IMR-90 (cell line): ENCODE results near the gene DOCK7. TPM values are rescaled to one million over a fixed set of nuclear protein-coding genes. Genes with fewer than 3 reads are reported as not detected.

ENCODE experiments used
- ATAC-seq: fragments of 200-7000 bp; cut with Tn5 transposase; 2 replicates; pipeline ENCODE4 v1.9.1; 2020; ENCODE audit warnings: low read depth, mild to moderate bottlenecking, moderate library complexity
- BruUV-seq: library from RNA; stranded (reverse); fragments of 400-500 nt; replicated peaks from 2 replicates; lab custom pipeline; 2021; lab: Mats Ljungman, UMichigan
- CTCF ChIA-PET: fragments of 300-600 bp; formaldehyde crosslinking; extraction: SDS; loops from one replicate; lab custom pipeline; 2021; ENCODE audit warnings: antibody characterized with exemption; lab: Yijun Ruan, JAX
- POLR2A ChIA-PET: fragments of 300-600 bp; sonication (Branson Sonifier 250); formaldehyde crosslinking; loops from one replicate; lab custom pipeline; 2022; ENCODE audit warnings: antibody characterized with exemption; ENCODE audit not compliant: unreplicated experiment; lab: Charles Lee
- DNase-seq: peaks from one replicate; pipeline ENCODE4 v3.0.0; 2013
- H2AFZ ChIP-seq: replicated peaks from 2 replicates; pipeline ENCODE3; 2013; ENCODE audit warnings: low read length, mild to moderate bottlenecking; ENCODE audit not compliant: poor library complexity
- H2AK5ac ChIP-seq: 2 replicates; pipeline ENCODE4 v1.6.1; 2013; ENCODE audit warnings: low read depth, low read length, inconsistent platforms
- H2AK9ac ChIP-seq: replicated peaks from 2 replicates; pipeline ENCODE3; 2013; ENCODE audit warnings: mild to moderate bottlenecking, low read depth, low read length, moderate library complexity; ENCODE audit not compliant: poor library complexity
- H2BK120ac ChIP-seq: 2 replicates; pipeline ENCODE4 v1.6.1; 2013; ENCODE audit warnings: low read depth, low read length, inconsistent platforms
- H2BK15ac ChIP-seq: 3 replicates; pipeline ENCODE4 v1.6.1; 2013; ENCODE audit warnings: low read depth, low read length, inconsistent platforms
- H2BK20ac ChIP-seq: 2 replicates; pipeline ENCODE4 v1.6.1; 2013; ENCODE audit warnings: low read depth, mild to moderate bottlenecking, inconsistent platforms, low read length, moderate library complexity
- H2BK5ac ChIP-seq: 2 replicates; pipeline ENCODE4 v1.6.1; 2013; ENCODE audit warnings: mild to moderate bottlenecking, low read depth, low read length, inconsistent platforms; ENCODE audit not compliant: poor library complexity, severe bottlenecking
- H3K14ac ChIP-seq: replicated peaks from 2 replicates; pipeline ENCODE4 v1.6.1; 2013; ENCODE audit warnings: low read depth, low read length, inconsistent platforms
- H3K18ac ChIP-seq: 2 replicates; pipeline ENCODE4 v1.6.1; 2013; ENCODE audit warnings: low read depth, low read length, control low read depth
- H3K23ac ChIP-seq: 2 replicates; pipeline ENCODE4 v1.6.1; 2013; ENCODE audit warnings: low read depth, low read length, inconsistent platforms
- H3K27ac ChIP-seq: 2 replicates; pipeline ENCODE4 v1.5.1; 2013; ENCODE audit warnings: mild to moderate bottlenecking, control low read depth, low read length; ENCODE audit not compliant: insufficient read depth
- H3K27me3 ChIP-seq: 2 replicates; pipeline ENCODE4 v1.6.1; 2013; ENCODE audit warnings: low read length; ENCODE audit not compliant: control insufficient read depth, insufficient read depth
- H3K36me3 ChIP-seq: 2 replicates; pipeline ENCODE4 v1.6.1; 2013; ENCODE audit warnings: low read length, mixed read lengths; ENCODE audit not compliant: control insufficient read depth, insufficient read depth
- H3K4ac ChIP-seq: 2 replicates; pipeline ENCODE4 v1.6.1; 2013; ENCODE audit warnings: low read depth, low read length, inconsistent platforms
- H3K4me1 ChIP-seq: 2 replicates; pipeline ENCODE4 v1.6.1; 2013; ENCODE audit warnings: low read length, mixed read lengths; ENCODE audit not compliant: control insufficient read depth, insufficient read depth
- H3K4me2 ChIP-seq: 2 replicates; pipeline ENCODE4 v1.6.1; 2013; ENCODE audit warnings: low read depth, mild to moderate bottlenecking, control low read depth, low read length, moderate library complexity
- H3K4me3 ChIP-seq: 2 replicates; pipeline ENCODE4 v1.5.1; 2013; ENCODE audit warnings: low read depth, mild to moderate bottlenecking, control low read depth, low read length, moderate library complexity; ENCODE audit not compliant: insufficient read depth
- H3K56ac ChIP-seq: 2 replicates; pipeline ENCODE4 v1.6.1; 2013; ENCODE audit warnings: low read length, inconsistent platforms; ENCODE audit not compliant: insufficient read depth; ENCODE audit errors: extremely low read depth
- H3K79me1 ChIP-seq, 2 experiments: 2 replicates each; pipeline ENCODE4 v1.6.1; 2013; ENCODE audit warnings: low read length in 2 of 2, inconsistent platforms in 1 of 2, low read depth in 1 of 2
- H3K9ac ChIP-seq: 2 replicates; pipeline ENCODE4 v1.6.1; 2013; ENCODE audit warnings: low read depth, low read length, control low read depth
- H3K9me1 ChIP-seq: 2 replicates; pipeline ENCODE4 v1.6.1; 2013; ENCODE audit warnings: low read length, inconsistent platforms; ENCODE audit not compliant: insufficient read depth
- H3K9me3 ChIP-seq: 2 replicates; pipeline ENCODE4 v1.6.1; 2013; ENCODE audit warnings: low read length; ENCODE audit not compliant: control insufficient read depth, insufficient read depth
- H4K20me1 ChIP-seq: 2 replicates; pipeline ENCODE4 v1.6.1; 2013; ENCODE audit warnings: low read length, inconsistent platforms; ENCODE audit not compliant: insufficient read depth
- H4K5ac ChIP-seq: 2 replicates; pipeline ENCODE4 v1.6.1; 2013; ENCODE audit warnings: mild to moderate bottlenecking, low read depth, low read length, control low read depth
- H4K8ac ChIP-seq, 2 experiments: 2 replicates each; pipeline ENCODE4 v1.6.1; 2013; ENCODE audit warnings: low read depth in 2 of 2, low read length in 2 of 2, control low read depth in 1 of 2, inconsistent platforms in 1 of 2
- H4K91ac ChIP-seq: 2 replicates; pipeline ENCODE4 v1.6.1; 2013; ENCODE audit warnings: low read depth, low read length, inconsistent platforms; ENCODE audit not compliant: insufficient read depth
- BHLHE40 ChIP-seq: fragments of 150-350 bp; IDR thresholded peaks from 2 replicates; pipeline ENCODE4 v1.6.1; 2016; ENCODE audit warnings: mild to moderate bottlenecking, low read depth, low read length
- CEBPB ChIP-seq: IDR thresholded peaks from 2 replicates; pipeline ENCODE4 v1.6.1; 2012; ENCODE audit warnings: low read depth, low read length, improper control_type of control experiment
- CHD1 ChIP-seq: IDR thresholded peaks from 2 replicates; pipeline ENCODE4 v1.6.1; 2012; ENCODE audit warnings: low read depth, low read length, improper control_type of control experiment
- CTCF ChIP-seq: conservative IDR thresholded peaks from 2 replicates; pipeline ENCODE4 v1.5.1; 2012; ENCODE audit warnings: mild to moderate bottlenecking, low read depth, low read length, improper control_type of control experiment
- ELK1 ChIP-seq: fragments of 150-350 bp; IDR thresholded peaks from 2 replicates; pipeline ENCODE4 v1.6.1; 2016; ENCODE audit warnings: low read depth, mild to moderate bottlenecking, low read length, moderate library complexity, borderline replicate concordance
- FOS ChIP-seq: fragments of 150-350 bp; IDR thresholded peaks from 2 replicates; pipeline ENCODE4 v1.6.1; 2016; ENCODE audit warnings: low read depth, low read length
- MAFK ChIP-seq: IDR thresholded peaks from 2 replicates; pipeline ENCODE4 v1.6.1; 2012; ENCODE audit warnings: low read depth, low read length, improper control_type of control experiment
- MAZ ChIP-seq: IDR thresholded peaks from 2 replicates; pipeline ENCODE4 v1.6.1; 2012; ENCODE audit warnings: low read depth, mild to moderate bottlenecking, low read length, improper control_type of control experiment, moderate library complexity, borderline replicate concordance
- MXI1 ChIP-seq: IDR thresholded peaks from 2 replicates; pipeline ENCODE4 v1.6.1; 2012; ENCODE audit warnings: low read depth, mild to moderate bottlenecking, low read length, moderate library complexity, borderline replicate concordance
- NFE2L2 ChIP-seq: fragments of 150-350 bp; IDR thresholded peaks from 2 replicates; pipeline ENCODE4 v1.6.1; 2016; ENCODE audit warnings: low read depth, mild to moderate bottlenecking, low read length
- POLR2A ChIP-seq: IDR thresholded peaks from 2 replicates; pipeline ENCODE4 v1.6.1; 2012; ENCODE audit warnings: mild to moderate bottlenecking, low read depth, low read length
- RAD21 ChIP-seq: IDR thresholded peaks from 2 replicates; pipeline ENCODE4 v1.6.1; 2012; ENCODE audit warnings: low read length, improper control_type of control experiment
- RCOR1 ChIP-seq: IDR thresholded peaks from 2 replicates; pipeline ENCODE4 v1.6.1; 2012; ENCODE audit warnings: mild to moderate bottlenecking, low read length, improper control_type of control experiment; ENCODE audit not compliant: insufficient replicate concordance
- RFX5 ChIP-seq: IDR thresholded peaks from 2 replicates; pipeline ENCODE4 v1.8.0; 2012; ENCODE audit warnings: low read depth, mild to moderate bottlenecking, low read length, moderate library complexity
- SMC3 ChIP-seq: fragments of 150-350 bp; IDR thresholded peaks from 2 replicates; pipeline ENCODE4 v1.6.1; 2016; ENCODE audit warnings: low read depth, mild to moderate bottlenecking, antibody characterized with exemption, low read length, moderate library complexity
- USF2 ChIP-seq: fragments of 150-350 bp; IDR thresholded peaks from 2 replicates; pipeline ENCODE4 v1.6.1; 2017; ENCODE audit warnings: mild to moderate bottlenecking, antibody characterized with exemption, low read length, low read depth
- WGBS, 2 experiments: methylation state at CpG; one replicate each; pipeline versions ENCODE4 v1.1.5 to v1.1.7; 2013; ENCODE audit warnings: missing lambda C conversion rate in 2 of 2; ENCODE audit not compliant: insufficient read length in 1 of 2; ENCODE audit errors: extremely low coverage in 2 of 2; 5-methylcytosine and 5-hydroxymethylcytosine counted together
- dilution Hi-C: fragments of 300-500 bp; cut with HindIII; formaldehyde crosslinking; loops from one replicate; pipeline ENCODE4 v1.14.3; 2018; ENCODE audit warnings: low sequenced_read_pairs; ENCODE audit not compliant: unreplicated experiment
- in situ Hi-C: fragments of 300-500 bp; cut with MboI; formaldehyde crosslinking; loops from 3 replicates; pipeline ENCODE4 v1.14.3; 2019; ENCODE audit warnings: low sequenced_read_pairs, inconsistent platforms, mixed read lengths
- intact Hi-C: fragments of 100-400 bp; cut with micrococcal nuclease; formaldehyde crosslinking; loops from 2 replicates; pipeline ENCODE4 v1.10.0; 2022
- polyA plus RNA-seq, 3 experiments: library from polyadenylated mRNA; depleted of rRNA; stranded (reverse); fragments of >200 nt; gene quantifications; 2 replicates each; pipeline ENCODE4 v1.2.3, GENCODE V29; 2012; ENCODE audit warnings: low replicate concordance in 1 of 3
- total RNA-seq: library from RNA; depleted of rRNA; stranded (reverse); fragments of >200 nt; gene quantifications from 2 replicates; pipeline ENCODE4 v1.2.3, GENCODE V29; 2012

Gene DOCK7
- total and polyA plus RNA-seq, 2 of the 4 experiments (the other 2 are of a cell fraction), result 38.0 to 97.7 TPM

GRCh38 chr1:62625415-62625814 lies 62.8 kb downstream of the DOCK7 start:
- H4K20me1 ChIP-seq, result no peaks in the 10 kb centered on the region
- no peak overlapping the region for H2AFZ ChIP-seq
- no peak overlapping the region for H4K5ac ChIP-seq
- H3K4me1 ChIP-seq, result peaks cover 5% of the 10 kb centered on the region
- ATAC-seq, result peak; percentile 5; the same call in 1 of the 2 replicates
- H3K14ac ChIP-seq, result no peak overlapping the region
- no peak overlapping the region for H3K18ac ChIP-seq
- H3K9ac ChIP-seq, result no peak overlapping the region
- H2AK5ac ChIP-seq, result no peak overlapping the region
- no peak overlapping the region for H3K4me3 ChIP-seq
- H3K9me3 ChIP-seq, result no peaks in the 10 kb centered on the region
- POLR2A ChIA-PET, result no interaction called here
- H4K8ac ChIP-seq, result no peak overlapping the region
- intact Hi-C loops, result no loop called here
- no peak overlapping the region for H2BK20ac ChIP-seq
- no peak for TF ChIP-seq NFE2L2
- TF ChIP-seq RAD21, result no peak
- TF ChIP-seq MXI1, result no peak
- no peak for TF ChIP-seq SMC3
- TF ChIP-seq FOS, result no peak
- no peak for TF ChIP-seq CHD1
- no peak for TF ChIP-seq RFX5
- no peak for TF ChIP-seq BHLHE40
- TF ChIP-seq MAZ, result no peak
- no peak for TF ChIP-seq USF2
- no peak for TF ChIP-seq RCOR1
- TF ChIP-seq MAFK, result no peak
- TF ChIP-seq CTCF, result no peak
- TF ChIP-seq CEBPB, result no peak
- TF ChIP-seq POLR2A, result no peak
- TF ChIP-seq ELK1, result no peak
- peaks cover 13% of the 10 kb centered on the region for H3K36me3 ChIP-seq
- H3K9me1 ChIP-seq, result peaks cover 2% of the 10 kb centered on the region; the same call in 1 of the 2 replicates
- peak overlapping the region; percentile 53 for H2BK5ac ChIP-seq
- WGBS, 2 experiments, result no CpG with 5 or more reads among the region's 1 CpG
- no peak overlapping the region for H4K91ac ChIP-seq
- dilution Hi-C loops, result no loop called here
- no TSS peak for BruUV-seq
- in situ Hi-C loops, result no loop called here
- DNase-seq, result peak; percentile 49
- no peak overlapping the region for H3K56ac ChIP-seq
- H2BK120ac ChIP-seq, result no peak overlapping the region
- H3K27me3 ChIP-seq, result no peaks in the 10 kb centered on the region
- no peak overlapping the region for H3K27ac ChIP-seq
- no peak overlapping the region for H3K4me2 ChIP-seq
- H3K79me1 ChIP-seq, result peaks cover 6 to 26% of the 10 kb centered on the region in 2 experiments
- H2BK15ac ChIP-seq, result no peak overlapping the region
- H3K23ac ChIP-seq, result no peak overlapping the region
- no peak overlapping the region for H2AK9ac ChIP-seq
- CTCF ChIA-PET, result no interaction called here
- no peak overlapping the region for H3K4ac ChIP-seq
